CD4-positive, alpha-beta memory T cell (primary cell): ENCODE measurements around the gene PCK1. TPM values are rescaled to one million over a fixed set of nuclear protein-coding genes. Genes with fewer than 3 reads are reported as not detected.
A peak's percentile ranks its signal among the peaks of the same experiment; 100 is the strongest.

Source experiments
- CTCF ChIA-PET: fragments of 350-600 bp; sonication (Branson Sonifier 250); formaldehyde crosslinking; loops from one replicate; lab custom pipeline; 2021; ENCODE audit warnings: inconsistent platforms; ENCODE audit not compliant: partially characterized antibody; lab: Charles Lee
- POLR2A ChIA-PET: fragments of 350-600 bp; sonication (Branson Sonifier 250); formaldehyde crosslinking; loops from one replicate; lab custom pipeline; 2021; ENCODE audit not compliant: partially characterized antibody; lab: Charles Lee
- DNase-seq, 5 donors: peaks; one replicate each; pipeline versions ENCODE4 v3.0.0 to v3.0.0-alpha.2; 2020 to 2022; ENCODE audit warnings: mixed read lengths in 1 of 5
- H3K27ac ChIP-seq: one replicate; pipeline ENCODE4 v1.7.0; 2013; ENCODE audit warnings: low read depth, low read length
- H3K27me3 ChIP-seq: 2 replicates; pipeline ENCODE4 v1.7.0; 2013; ENCODE audit warnings: mild to moderate bottlenecking, low read length, moderate library complexity; ENCODE audit not compliant: insufficient read depth
- H3K36me3 ChIP-seq: 2 replicates; pipeline ENCODE4 v1.7.0; 2013; ENCODE audit warnings: mild to moderate bottlenecking, low read length, moderate library complexity; ENCODE audit not compliant: insufficient read depth
- H3K4me1 ChIP-seq: 2 replicates; pipeline ENCODE4 v1.7.0; 2013; ENCODE audit warnings: mild to moderate bottlenecking, low read length, moderate library complexity; ENCODE audit not compliant: insufficient read depth
- H3K4me3 ChIP-seq, 2 donors: one replicate each; pipeline ENCODE4 v1.7.0; 2013; ENCODE audit warnings: low read length in 2 of 2, mild to moderate bottlenecking in 1 of 2
- H3K9me3 ChIP-seq, 2 donors: one replicate each; pipeline ENCODE4 v1.7.0; 2013; ENCODE audit warnings: low read length in 2 of 2, control low read depth in 1 of 2; ENCODE audit not compliant: control insufficient read depth in 1 of 2
- H3K27ac Mint-ChIP-seq, 7 donors: one replicate each; pipeline ENCODE4 v1.8.0; 2020 to 2021; ENCODE audit warnings: mixed read lengths in 7 of 7, mild to moderate bottlenecking in 6 of 7, inconsistent platforms in 3 of 7, moderate library complexity in 3 of 7
- H3K27me3 Mint-ChIP-seq, 2 donors: one replicate each; pipeline ENCODE4 v1.8.0; 2020 to 2021; ENCODE audit warnings: mixed read lengths in 2 of 2
- H3K36me3 Mint-ChIP-seq, 2 donors: one replicate each; pipeline ENCODE4 v1.8.0; 2020 to 2021; ENCODE audit warnings: mixed read lengths in 2 of 2, inconsistent platforms in 1 of 2, mild to moderate bottlenecking in 1 of 2
- H3K4me1 Mint-ChIP-seq, 4 donors: one replicate each; pipeline ENCODE4 v1.8.0; 2020 to 2021; ENCODE audit warnings: mixed read lengths in 4 of 4, mild to moderate bottlenecking in 1 of 4
- H3K4me3 Mint-ChIP-seq, 8 donors: one replicate each; pipeline ENCODE4 v1.8.0; 2020 to 2021; ENCODE audit warnings: mixed read lengths in 8 of 8, mild to moderate bottlenecking in 7 of 8, moderate library complexity in 6 of 8, inconsistent platforms in 3 of 8
- H3K9me3 Mint-ChIP-seq, 8 donors: one replicate each; pipeline ENCODE4 v1.8.0; 2020 to 2021; ENCODE audit warnings: mixed read lengths in 8 of 8, mild to moderate bottlenecking in 5 of 8, inconsistent platforms in 3 of 8, moderate library complexity in 1 of 8
- intact Hi-C: fragments of 100-400 bp; cut with micrococcal nuclease; formaldehyde crosslinking; loops from one replicate; pipeline ENCODE4 v1.15.1; 2023
- polyA plus RNA-seq, 2 donors: library from polyadenylated mRNA; unstranded; fragments of 300-500 nt; fragmentation: Illumina TruSeq; gene quantifications; one replicate each; pipeline ENCODE4 v1.2.3, GENCODE V29; 2021
- total RNA-seq, 2 experiments: library from RNA; stranded (reverse); gene quantifications; one replicate each; pipeline ENCODE4 v1.2.3, GENCODE V29; 2021

PCK1 gene
- total and polyA plus RNA-seq, 4 experiments from 2014 or later: not detected

DNA sequence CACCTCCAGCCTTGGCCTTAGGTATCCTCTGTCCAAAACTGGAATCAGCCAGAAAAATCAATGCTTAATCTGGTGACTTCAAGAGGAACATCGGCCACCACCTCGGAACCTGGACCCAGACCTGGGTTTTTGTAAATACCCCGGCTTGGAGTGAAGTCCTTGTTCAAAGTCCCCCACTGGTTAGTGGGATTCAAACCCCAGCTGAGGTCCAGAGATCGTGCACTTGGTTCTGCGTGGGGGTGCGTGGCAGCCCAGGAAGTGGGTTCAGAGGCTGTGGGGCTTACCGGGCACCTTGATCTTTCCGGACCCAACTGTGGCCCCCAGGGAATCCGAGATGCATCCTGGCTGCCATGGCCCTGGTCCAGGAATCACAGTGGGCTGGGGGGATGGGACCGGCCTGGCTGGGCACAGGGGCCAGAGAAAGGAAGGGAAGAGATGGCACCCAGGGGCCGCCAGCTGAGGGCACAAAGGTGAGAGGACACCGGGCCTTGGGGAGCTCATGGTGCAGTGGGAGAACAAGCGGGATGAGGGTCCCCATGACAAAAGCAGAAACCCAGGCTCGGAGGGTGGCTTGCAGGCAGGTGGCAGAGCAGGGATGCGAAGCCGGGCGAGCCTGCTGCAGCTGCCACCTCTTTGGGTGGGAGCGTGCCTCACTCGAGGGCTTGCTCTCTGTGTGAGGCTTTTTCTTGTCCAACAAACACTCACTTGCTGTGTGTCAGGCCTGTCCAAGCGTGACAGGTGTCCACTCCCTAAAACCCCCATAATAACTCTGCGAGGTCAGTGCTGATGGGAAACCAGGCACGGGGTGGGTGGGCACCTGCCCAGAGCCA is 31.6 kb downstream of the PCK1 start:
- peaks cover 3% of the 10 kb centered on the region for H3K4me1 ChIP-seq
- ChIA-PET CTCF (interaction anchor here (0.8 to 1.3 kb wide), 3 partner anchors 10 to 210 kb away, joined by 3 to 6 read pairs (median 3); no protein-coding TSS in a partner anchor), POLR2A (no interaction called here)
- H3K36me3 ChIP-seq: no peaks in the 10 kb centered on the region
- intact Hi-C loops: loop anchor here (10.0 kb wide), 1 partner anchor 492 kb away; no protein-coding TSS in a partner anchor
- H3K4me3 ChIP-seq: no peak overlapping the region
- no peak overlapping the region for H3K27ac ChIP-seq
- H3K4me3 Mint-ChIP-seq: no peak overlapping the region
- no peak overlapping the region for H3K27ac Mint-ChIP-seq
- H3K36me3 Mint-ChIP-seq: no peaks in the 10 kb centered on the region
- H3K9me3 Mint-ChIP-seq: peaks cover 0 to 8% (median 0%) of the 10 kb centered on the region in 8 donors
- peaks cover 3 to 4% of the 10 kb centered on the region in 2 donors for H3K27me3 Mint-ChIP-seq
- no peaks in the 10 kb centered on the region for H3K27me3 ChIP-seq
- no peak for DNase-seq
- peaks cover 0 to 7% (median 3%) of the 10 kb centered on the region in 4 donors for H3K4me1 Mint-ChIP-seq
- H3K9me3 ChIP-seq: peaks cover 0 to 5% of the 10 kb centered on the region in 2 donors

DNA sequence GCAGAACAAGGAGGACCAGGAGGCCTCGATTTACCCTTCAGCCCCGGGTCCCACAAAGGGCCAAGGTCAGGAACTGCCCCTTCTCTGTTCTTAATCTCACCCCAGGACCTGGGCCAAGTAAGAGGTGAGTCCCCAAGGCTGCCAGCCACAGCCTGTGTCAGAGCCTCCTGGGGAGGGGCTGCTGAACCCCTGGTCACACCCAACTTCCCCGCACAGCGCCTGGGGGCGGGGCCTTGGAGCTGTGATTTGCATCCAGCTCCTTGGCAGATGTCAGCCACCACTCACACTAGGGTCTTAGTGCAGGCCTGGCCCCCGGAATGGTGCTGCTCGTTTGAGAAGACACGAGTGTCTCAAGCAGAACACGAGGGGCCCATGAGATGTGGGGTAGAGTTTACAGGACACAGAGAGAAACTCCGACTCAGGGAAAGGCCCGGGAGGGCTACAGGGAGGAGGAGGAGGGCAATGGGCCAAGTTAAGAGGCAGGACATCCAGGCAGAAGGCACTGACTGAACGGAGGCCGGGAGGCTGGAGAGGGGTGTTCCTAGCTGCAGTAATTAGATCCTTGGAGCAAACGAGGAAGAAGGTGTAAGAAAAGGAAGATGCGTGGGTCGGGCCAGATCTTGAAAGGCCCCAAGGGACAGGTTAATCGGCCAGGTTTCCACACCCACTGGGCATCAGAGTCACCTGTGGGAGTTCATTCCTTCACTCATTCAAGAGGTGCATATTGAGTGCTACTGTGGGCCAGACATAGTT is 32.4 kb downstream of the PCK1 start:
- H3K9me3 ChIP-seq: no peaks in the 10 kb centered on the region
- H3K4me1 ChIP-seq: peaks cover 3% of the 10 kb centered on the region
- H3K27me3 Mint-ChIP-seq: peaks cover 3 to 4% of the 10 kb centered on the region in 2 donors
- CTCF ChIA-PET: interaction anchor here (0.8 to 1.3 kb wide), 3 partner anchors 9 to 211 kb away, joined by 3 to 6 read pairs (median 3); no protein-coding TSS in a partner anchor
- H3K27ac Mint-ChIP-seq: peak overlapping the region in 3 of 7 donors; percentile 29 to 46 (median 42)
- H3K27ac ChIP-seq: no peak overlapping the region
- H3K4me1 Mint-ChIP-seq: peaks cover 0 to 8% (median 5%) of the 10 kb centered on the region in 4 donors
- H3K27me3 ChIP-seq: no peaks in the 10 kb centered on the region
- no peaks in the 10 kb centered on the region for H3K36me3 ChIP-seq
- no peak overlapping the region for H3K4me3 Mint-ChIP-seq
- intact Hi-C loops: loop anchor here (10.0 kb wide), 1 partner anchor 491 kb away; no protein-coding TSS in a partner anchor
- peaks cover 0 to under 1% (median 0%) of the 10 kb centered on the region in 8 donors for H3K9me3 Mint-ChIP-seq
- no peaks in the 10 kb centered on the region for H3K36me3 Mint-ChIP-seq
- no peak overlapping the region for H3K4me3 ChIP-seq
- no peak for DNase-seq
- POLR2A ChIA-PET: no interaction called here

DNA sequence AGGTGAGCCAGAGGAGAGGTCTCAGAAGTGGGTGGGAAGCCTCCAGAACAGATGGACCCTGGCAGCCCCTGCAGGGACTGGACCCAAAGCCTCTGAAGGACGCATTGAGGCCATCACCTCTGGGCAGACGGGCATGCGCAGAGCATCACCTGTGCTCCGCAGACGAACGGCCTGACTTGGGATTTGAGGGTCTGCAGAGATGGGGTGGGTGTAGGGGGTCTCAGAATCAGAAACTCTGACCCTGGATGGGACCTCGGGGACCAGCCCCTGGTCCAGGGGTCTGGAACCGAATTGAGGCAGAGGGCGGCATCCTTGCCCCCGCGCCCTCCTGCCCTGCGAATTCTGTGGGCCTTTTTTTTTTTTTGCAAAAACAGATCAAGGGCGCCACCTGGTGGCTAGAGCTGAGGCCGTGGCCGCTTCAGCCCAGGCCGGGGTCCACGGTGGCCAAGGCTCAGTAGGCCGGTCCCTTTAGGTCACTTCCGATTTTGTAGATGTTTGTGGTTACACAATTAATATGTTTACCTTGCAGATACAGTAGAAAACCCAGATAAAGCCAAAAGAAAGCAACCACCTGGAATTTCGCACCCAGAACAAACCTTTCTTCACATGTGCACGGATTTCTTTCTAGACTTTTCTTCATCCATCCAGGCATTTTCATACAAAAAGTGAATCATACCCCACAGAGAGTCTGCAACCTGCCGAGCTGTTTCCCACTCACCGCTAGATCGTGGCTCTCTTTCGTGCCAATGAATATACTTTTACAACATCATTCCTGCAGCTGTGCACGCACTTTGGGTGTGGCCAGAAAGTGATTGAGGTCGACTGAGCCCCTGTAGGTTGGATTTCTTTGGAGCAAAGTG is 33.4 kb downstream of the PCK1 start:
- H3K4me3 ChIP-seq: no peak overlapping the region
- intact Hi-C loops: loop anchor here (10.0 kb wide), 1 partner anchor 490 kb away; no protein-coding TSS in a partner anchor
- H3K36me3 ChIP-seq: no peaks in the 10 kb centered on the region
- POLR2A ChIA-PET: no interaction called here
- CTCF ChIA-PET: interaction anchor here (0.9 to 9.4 kb wide), 12 partner anchors 14 to 1044 kb away, joined by 3 to 111 read pairs (median 5); partner anchors contain the start of gene ZBP1
- peaks cover 3 to 4% of the 10 kb centered on the region in 2 donors for H3K27me3 Mint-ChIP-seq
- peak overlapping the region in 2 of 7 donors; percentile 36 to 42 for H3K27ac Mint-ChIP-seq
- H3K27ac ChIP-seq: no peak overlapping the region
- no peaks in the 10 kb centered on the region for H3K9me3 Mint-ChIP-seq
- no peaks in the 10 kb centered on the region for H3K9me3 ChIP-seq
- no peaks in the 10 kb centered on the region for H3K36me3 Mint-ChIP-seq
- no peaks in the 10 kb centered on the region for H3K27me3 ChIP-seq
- H3K4me1 ChIP-seq: peaks cover 3% of the 10 kb centered on the region
- H3K4me1 Mint-ChIP-seq: peaks cover 0 to 8% (median 5%) of the 10 kb centered on the region in 4 donors
- DNase-seq: peak in 4 of 5 donors; percentile 25 to 49 (median 38)
- H3K4me3 Mint-ChIP-seq: no peak overlapping the region

DNA sequence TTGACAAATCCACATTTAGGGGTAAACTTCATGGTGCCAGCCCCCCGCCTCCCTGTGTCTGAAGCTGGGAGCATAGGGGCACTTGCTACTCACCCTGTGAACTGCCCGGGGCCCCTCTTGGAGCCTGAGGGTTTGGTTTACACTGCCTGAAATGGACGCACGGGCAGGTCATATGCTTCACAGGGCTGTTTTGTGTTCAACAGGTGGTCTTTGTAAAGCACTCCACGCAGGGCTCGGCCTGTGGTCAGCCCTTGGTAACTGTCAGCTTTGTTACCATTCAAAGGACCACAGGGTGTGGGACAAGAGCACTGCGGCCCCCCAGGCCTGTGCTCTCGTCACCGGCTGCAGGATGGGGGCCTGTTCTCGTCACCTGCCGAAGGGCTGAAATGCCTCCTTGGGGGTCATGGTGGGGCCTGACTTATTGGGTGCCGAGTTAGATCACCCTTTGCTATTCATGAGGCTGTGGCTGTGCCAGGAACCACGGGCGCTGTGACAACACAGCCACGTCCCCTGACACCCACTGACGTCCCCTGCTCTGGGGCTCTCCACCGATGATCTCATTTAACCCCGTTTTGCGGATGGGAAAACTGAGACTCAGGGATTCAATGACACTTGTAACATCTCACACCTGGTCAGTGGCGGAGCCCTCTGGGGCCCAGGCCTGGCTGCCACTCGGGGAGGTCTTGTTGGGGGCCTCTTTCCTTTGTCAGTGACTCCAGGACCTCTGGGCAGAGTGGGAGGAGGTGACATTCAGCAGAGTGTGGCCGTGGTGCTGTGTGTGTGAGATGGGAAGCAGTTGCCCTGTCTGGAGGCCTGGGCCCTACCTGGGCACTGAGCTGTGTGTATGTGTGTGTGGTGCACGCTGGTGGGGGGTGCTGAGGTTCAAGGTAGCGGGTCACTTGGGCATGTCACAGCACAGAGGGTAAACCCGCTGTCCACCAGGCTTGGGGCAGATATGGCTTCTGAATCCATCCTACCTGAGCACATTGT is 34.4 kb downstream of the PCK1 start:
- H3K9me3 Mint-ChIP-seq: no peaks in the 10 kb centered on the region
- intact Hi-C loops: loop anchor here (2.0 to 10.0 kb wide), 2 partner anchors 81 to 489 kb away; no protein-coding TSS in a partner anchor
- H3K27me3 Mint-ChIP-seq: peaks cover 3 to 4% of the 10 kb centered on the region in 2 donors
- peaks cover 3% of the 10 kb centered on the region for H3K4me1 ChIP-seq
- no peak overlapping the region for H3K4me3 Mint-ChIP-seq
- no peaks in the 10 kb centered on the region for H3K9me3 ChIP-seq
- H3K27me3 ChIP-seq: no peaks in the 10 kb centered on the region
- no peak for DNase-seq
- H3K36me3 Mint-ChIP-seq: no peaks in the 10 kb centered on the region
- H3K4me3 ChIP-seq: no peak overlapping the region
- CTCF ChIA-PET: interaction anchor here (0.8 to 9.4 kb wide), 27 partner anchors 9 to 1045 kb away, joined by 3 to 111 read pairs (median 4); partner anchors contain the start of gene ZBP1
- peak overlapping the region in 2 of 7 donors; percentile 19 to 70 for H3K27ac Mint-ChIP-seq
- no peaks in the 10 kb centered on the region for H3K36me3 ChIP-seq
- POLR2A ChIA-PET: interaction anchor here (1.2 to 1.3 kb wide), 2 partner anchors 23 to 24 kb away, joined by 3 to 4 read pairs; no protein-coding TSS in a partner anchor
- H3K27ac ChIP-seq: no peak overlapping the region
- H3K4me1 Mint-ChIP-seq: peaks cover 0 to 8% (median 5%) of the 10 kb centered on the region in 4 donors

DNA sequence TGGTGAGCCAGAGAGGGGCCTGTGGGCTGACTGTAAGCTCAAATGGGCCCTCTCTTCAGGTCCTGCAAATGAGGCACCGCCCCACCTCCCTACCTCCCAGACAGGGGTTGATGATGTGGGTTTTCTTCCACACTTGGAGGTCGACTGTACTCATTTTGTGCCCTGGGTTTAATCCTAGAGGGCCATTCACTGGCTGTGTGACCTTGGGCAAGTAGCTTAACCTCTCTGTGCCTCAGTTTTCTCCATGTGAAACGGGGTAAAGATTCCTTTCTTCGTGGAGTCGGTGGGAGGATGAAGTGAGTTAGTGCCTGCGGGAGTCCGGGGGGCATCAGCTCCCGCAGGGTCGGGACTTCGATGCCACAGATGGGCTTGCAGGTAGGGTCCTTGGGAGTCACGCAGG is 35.4 kb downstream of the PCK1 start:
- peaks cover 0 to 8% (median 5%) of the 10 kb centered on the region in 4 donors for H3K4me1 Mint-ChIP-seq
- H3K4me3 Mint-ChIP-seq: peak overlapping the region in 1 of 8 donors; percentile 60
- H3K9me3 ChIP-seq: no peaks in the 10 kb centered on the region
- H3K27ac Mint-ChIP-seq: no peak overlapping the region
- no peak overlapping the region for H3K27ac ChIP-seq
- no peaks in the 10 kb centered on the region for H3K27me3 ChIP-seq
- H3K36me3 Mint-ChIP-seq: no peaks in the 10 kb centered on the region
- intact Hi-C loops: loop anchor here (2.0 to 10.0 kb wide), 2 partner anchors 82 to 488 kb away; no protein-coding TSS in a partner anchor
- H3K36me3 ChIP-seq: no peaks in the 10 kb centered on the region
- peaks cover 3 to 4% of the 10 kb centered on the region in 2 donors for H3K27me3 Mint-ChIP-seq
- ChIA-PET POLR2A (interaction anchor here (1.2 to 1.3 kb wide), 5 partner anchors 22 to 583 kb away, joined by 3 to 4 read pairs (median 3); no protein-coding TSS in a partner anchor), CTCF (interaction anchor here (0.8 to 9.4 kb wide), 22 partner anchors 10 to 1046 kb away, joined by 3 to 111 read pairs (median 4); partner anchors contain the start of gene ZBP1)
- no peak for DNase-seq
- peaks cover 3% of the 10 kb centered on the region for H3K4me1 ChIP-seq
- H3K4me3 ChIP-seq: no peak overlapping the region
- H3K9me3 Mint-ChIP-seq: no peaks in the 10 kb centered on the region
